ENCODE results near the gene HELQ.
"Not testable (repeated sequence)": the region's sequence is repeated elsewhere in the genome, so short reads cannot be mapped to it uniquely, and the experiment has no call there.

The HELQ gene, protein sequence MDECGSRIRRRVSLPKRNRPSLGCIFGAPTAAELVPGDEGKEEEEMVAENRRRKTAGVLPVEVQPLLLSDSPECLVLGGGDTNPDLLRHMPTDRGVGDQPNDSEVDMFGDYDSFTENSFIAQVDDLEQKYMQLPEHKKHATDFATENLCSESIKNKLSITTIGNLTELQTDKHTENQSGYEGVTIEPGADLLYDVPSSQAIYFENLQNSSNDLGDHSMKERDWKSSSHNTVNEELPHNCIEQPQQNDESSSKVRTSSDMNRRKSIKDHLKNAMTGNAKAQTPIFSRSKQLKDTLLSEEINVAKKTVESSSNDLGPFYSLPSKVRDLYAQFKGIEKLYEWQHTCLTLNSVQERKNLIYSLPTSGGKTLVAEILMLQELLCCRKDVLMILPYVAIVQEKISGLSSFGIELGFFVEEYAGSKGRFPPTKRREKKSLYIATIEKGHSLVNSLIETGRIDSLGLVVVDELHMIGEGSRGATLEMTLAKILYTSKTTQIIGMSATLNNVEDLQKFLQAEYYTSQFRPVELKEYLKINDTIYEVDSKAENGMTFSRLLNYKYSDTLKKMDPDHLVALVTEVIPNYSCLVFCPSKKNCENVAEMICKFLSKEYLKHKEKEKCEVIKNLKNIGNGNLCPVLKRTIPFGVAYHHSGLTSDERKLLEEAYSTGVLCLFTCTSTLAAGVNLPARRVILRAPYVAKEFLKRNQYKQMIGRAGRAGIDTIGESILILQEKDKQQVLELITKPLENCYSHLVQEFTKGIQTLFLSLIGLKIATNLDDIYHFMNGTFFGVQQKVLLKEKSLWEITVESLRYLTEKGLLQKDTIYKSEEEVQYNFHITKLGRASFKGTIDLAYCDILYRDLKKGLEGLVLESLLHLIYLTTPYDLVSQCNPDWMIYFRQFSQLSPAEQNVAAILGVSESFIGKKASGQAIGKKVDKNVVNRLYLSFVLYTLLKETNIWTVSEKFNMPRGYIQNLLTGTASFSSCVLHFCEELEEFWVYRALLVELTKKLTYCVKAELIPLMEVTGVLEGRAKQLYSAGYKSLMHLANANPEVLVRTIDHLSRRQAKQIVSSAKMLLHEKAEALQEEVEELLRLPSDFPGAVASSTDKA

DNA sequence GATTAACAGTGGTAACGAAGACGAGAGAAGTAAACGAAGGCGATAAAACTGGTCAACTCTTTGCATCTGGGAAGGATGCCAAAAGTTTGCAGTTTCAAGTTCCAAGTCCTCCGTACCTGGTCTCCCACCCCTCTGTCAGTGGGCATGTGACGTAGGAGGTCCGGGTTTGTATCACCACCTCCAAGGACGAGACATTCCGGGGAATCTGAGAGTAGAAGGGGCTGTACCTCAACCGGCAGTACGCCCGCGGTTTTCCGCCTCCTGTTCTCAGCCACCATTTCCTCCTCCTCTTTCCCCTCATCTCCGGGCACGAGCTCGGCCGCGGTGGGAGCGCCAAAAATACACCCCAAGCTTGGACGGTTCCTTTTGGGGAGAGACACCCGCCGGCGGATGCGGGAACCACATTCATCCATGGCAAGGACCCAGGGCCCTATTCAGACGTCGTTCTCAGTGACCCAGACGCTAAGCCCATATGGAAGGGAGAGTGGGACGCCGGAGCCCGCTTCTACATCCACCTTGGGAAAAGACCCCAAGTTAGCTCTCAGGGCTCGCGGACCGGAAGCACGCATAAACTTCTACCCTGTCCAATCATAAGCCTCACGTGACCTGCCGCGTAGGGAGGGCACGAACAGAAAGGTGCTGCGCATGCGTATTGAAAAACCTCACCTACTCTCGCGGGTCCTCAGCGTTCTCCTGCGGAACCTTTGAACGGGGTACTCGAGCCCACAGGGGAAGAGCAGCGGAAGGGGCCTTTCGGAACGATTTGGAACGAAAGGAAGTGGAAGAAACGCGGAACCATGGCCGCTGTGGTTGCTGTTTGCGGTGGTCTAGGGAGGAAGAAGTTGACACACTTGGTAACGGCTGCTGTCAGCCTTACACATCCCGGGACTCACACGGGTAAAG lies at the start of gene HELQ, which contains the start of gene MRPS18C:
HELQ (minus strand) TSS at position 543 of the 903 bp plus-strand sequence; CDS start at position 413, 130 bp downstream.
MRPS18C (plus strand) TSS at position 778 of the 903 bp plus-strand sequence; CDS start at position 798, 20 bp downstream.
- peak within 1 kb of the TSS; percentile 79 for H3K27ac ChIP-seq (ENCODE audit: low read depth, low read length)
- H3K9ac ChIP-seq (ENCODE audit: low read length) = peak within 1 kb of the TSS; percentile 97
- no peaks in the 10 kb centered on the region for H3K9me3 ChIP-seq (ENCODE audit: low read length)
- H3K4me3 ChIP-seq (ENCODE audit: low read depth in 1 of 2, low read length in 2 of 2) = peak within 1 kb of the TSS; percentile 38 to 98
- peaks cover 10% of the 10 kb centered on the region for H3K4me1 ChIP-seq (ENCODE audit: insufficient read depth, low read length)
- no peaks in the 10 kb centered on the region for H3K27me3 ChIP-seq (ENCODE audit: control insufficient read depth in 1 of 2, insufficient read depth in 2 of 2, low read length in 2 of 2)
- H3K36me3 ChIP-seq (ENCODE audit: insufficient read depth, low read length) = peaks cover 35% of the 10 kb centered on the region

DNA sequence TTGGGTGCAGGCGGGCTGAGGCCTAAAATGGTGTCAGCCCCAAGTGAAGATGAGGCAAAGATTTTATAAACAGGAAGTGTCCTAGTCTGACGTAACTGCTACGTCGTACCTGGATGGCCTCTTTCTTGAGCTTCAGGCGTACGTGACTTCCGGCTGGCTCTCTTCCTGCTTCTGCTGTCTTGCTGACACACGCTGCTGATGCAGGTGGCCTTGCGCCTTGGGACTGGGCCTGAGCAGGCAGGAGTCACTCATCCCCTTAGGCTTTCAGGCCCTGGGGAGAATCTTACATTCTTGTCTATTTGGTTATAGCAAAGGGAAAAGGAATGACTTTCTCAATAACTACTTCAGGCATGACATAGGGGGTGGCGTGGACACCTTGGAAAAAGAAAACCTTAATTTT lies 49.4 kb upstream of the HELQ start:
- H3K9me3 ChIP-seq (ENCODE audit: low read length) = no peaks in the 10 kb centered on the region
- no peak overlapping the region for H3K4me3 ChIP-seq (ENCODE audit: low read depth in 1 of 2, low read length in 2 of 2)
- no peaks in the 10 kb centered on the region for H3K4me1 ChIP-seq (ENCODE audit: insufficient read depth, low read length)
- H3K27me3 ChIP-seq (ENCODE audit: control insufficient read depth in 1 of 2, insufficient read depth in 2 of 2, low read length in 2 of 2) = no peaks in the 10 kb centered on the region
- H3K36me3 ChIP-seq (ENCODE audit: insufficient read depth, low read length) = no peaks in the 10 kb centered on the region
- H3K9ac ChIP-seq (ENCODE audit: low read length) = no peak overlapping the region
- no peak overlapping the region for H3K27ac ChIP-seq (ENCODE audit: low read depth, low read length)

DNA sequence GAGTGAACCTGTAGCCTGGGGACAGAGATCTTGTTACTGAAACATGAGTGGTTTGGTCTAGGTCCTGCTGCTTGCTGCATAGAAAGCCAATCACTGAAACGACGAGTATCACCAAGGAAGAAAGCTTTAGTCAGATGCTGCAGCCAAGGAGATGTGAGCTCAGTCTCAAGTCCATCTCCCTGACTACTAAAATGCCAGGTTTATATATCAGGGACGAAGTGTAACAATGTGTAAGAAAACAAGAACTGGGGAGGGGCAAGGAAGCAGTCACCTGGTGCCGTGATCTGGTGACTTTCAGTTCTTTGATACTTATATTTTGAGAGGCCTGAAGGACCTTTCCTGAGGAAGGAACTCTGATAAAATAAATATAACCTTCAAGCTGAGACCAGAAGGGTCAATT lies 48.9 kb upstream of the HELQ start:
- Histone ChIP-seq H3K9me3 (ENCODE audit: low read length) (no peaks in the 10 kb centered on the region), H3K36me3 (ENCODE audit: insufficient read depth, low read length) (no peaks in the 10 kb centered on the region), H3K27ac (ENCODE audit: low read depth, low read length) (no peak overlapping the region), H3K27me3 (ENCODE audit: control insufficient read depth in 1 of 2, insufficient read depth in 2 of 2, low read length in 2 of 2) (no peaks in the 10 kb centered on the region), H3K4me1 (ENCODE audit: insufficient read depth, low read length) (no peaks in the 10 kb centered on the region), H3K4me3 (ENCODE audit: low read depth in 1 of 2, low read length in 2 of 2) (no peak overlapping the region), H3K9ac (ENCODE audit: low read length) (no peak overlapping the region)

DNA sequence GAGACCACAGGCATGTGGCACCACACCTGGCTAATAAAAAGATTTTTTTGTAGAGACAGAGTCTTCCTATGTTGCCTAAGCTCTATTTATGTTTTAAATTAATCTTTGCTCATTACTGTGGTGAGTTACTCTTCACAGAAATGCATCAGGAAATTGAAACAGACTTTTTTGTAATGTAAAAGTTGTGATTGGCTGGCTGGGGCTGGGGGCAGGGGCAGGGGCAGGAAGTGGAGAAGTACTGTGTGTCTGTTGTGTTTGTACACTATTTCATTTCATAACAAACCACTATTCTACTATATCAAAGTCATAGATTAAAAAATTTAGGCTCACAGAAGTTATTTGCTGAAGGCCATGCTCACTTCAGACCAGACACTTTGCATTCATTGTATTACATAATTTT lies 48.4 kb upstream of the HELQ start:
- no peaks in the 10 kb centered on the region for H3K9me3 ChIP-seq (ENCODE audit: low read length)
- H3K9ac ChIP-seq (ENCODE audit: low read length) = no peak overlapping the region
- H3K27me3 ChIP-seq (ENCODE audit: control insufficient read depth in 1 of 2, insufficient read depth in 2 of 2, low read length in 2 of 2) = no peaks in the 10 kb centered on the region
- H3K36me3 ChIP-seq (ENCODE audit: insufficient read depth, low read length) = no peaks in the 10 kb centered on the region
- no peak overlapping the region for H3K4me3 ChIP-seq (ENCODE audit: low read depth in 1 of 2, low read length in 2 of 2)
- H3K4me1 ChIP-seq (ENCODE audit: insufficient read depth, low read length) = no peaks in the 10 kb centered on the region
- no peak overlapping the region for H3K27ac ChIP-seq (ENCODE audit: low read depth, low read length)

DNA sequence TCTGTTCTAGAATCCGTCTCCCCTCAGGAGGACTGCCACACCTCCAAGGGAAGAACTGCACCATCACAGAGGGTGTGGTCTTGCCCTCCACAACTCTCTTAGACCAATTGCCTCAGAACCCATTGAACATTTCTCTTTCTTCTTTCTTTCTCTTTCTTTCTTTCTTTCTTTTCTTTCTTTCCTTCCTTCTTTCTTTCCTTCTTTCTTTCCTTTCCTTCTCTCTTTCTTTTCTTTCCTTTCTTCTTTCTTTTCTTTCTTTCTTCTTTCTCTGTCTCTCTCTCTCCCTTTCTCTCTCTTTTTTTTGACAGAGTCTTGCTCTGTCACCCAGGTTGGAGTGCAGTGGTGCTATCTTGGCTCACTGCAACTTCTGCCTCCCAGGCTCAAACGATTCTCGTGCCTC lies 46.0 kb upstream of the HELQ start:
- H3K4me3 ChIP-seq (ENCODE audit: low read depth in 1 of 2, low read length in 2 of 2); H3K27me3 ChIP-seq (ENCODE audit: control insufficient read depth in 1 of 2, insufficient read depth in 2 of 2, low read length in 2 of 2); H3K9ac ChIP-seq (ENCODE audit: low read length); H3K4me1 ChIP-seq (ENCODE audit: insufficient read depth, low read length); H3K36me3 ChIP-seq (ENCODE audit: insufficient read depth, low read length); H3K9me3 ChIP-seq (ENCODE audit: low read length); H3K27ac ChIP-seq (ENCODE audit: low read depth, low read length): not testable (repeated sequence)

DNA sequence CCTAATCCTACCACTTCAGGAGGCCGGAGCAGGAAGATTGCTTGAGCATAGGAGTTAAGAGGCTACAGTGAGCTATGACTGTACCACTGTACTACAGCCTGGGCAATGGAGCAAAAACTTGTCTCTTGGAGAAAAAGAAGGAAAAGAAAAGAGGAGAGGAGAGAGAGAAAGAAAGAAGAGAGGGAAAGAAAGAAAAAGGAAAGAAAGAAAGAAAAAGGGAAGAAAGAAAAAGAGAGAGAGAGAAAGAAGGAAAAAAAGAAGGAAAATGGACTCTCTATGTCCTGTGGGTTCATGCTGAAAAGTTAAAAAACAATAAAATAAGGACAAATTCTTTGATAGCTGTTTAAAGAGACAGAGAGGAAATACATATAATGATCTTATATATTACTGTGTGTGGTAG lies 42.6 kb upstream of the HELQ start:
- Histone ChIP-seq H3K4me3 (ENCODE audit: low read depth in 1 of 2, low read length in 2 of 2) (no peak overlapping the region), H3K27me3 (ENCODE audit: control insufficient read depth in 1 of 2, insufficient read depth in 2 of 2, low read length in 2 of 2) (no peaks in the 10 kb centered on the region), H3K27ac (ENCODE audit: low read depth, low read length) (no peak overlapping the region), H3K4me1 (ENCODE audit: insufficient read depth, low read length) (no peaks in the 10 kb centered on the region), H3K9me3 (ENCODE audit: low read length) (no peaks in the 10 kb centered on the region), H3K9ac (ENCODE audit: low read length) (no peak overlapping the region), H3K36me3 (ENCODE audit: insufficient read depth, low read length) (no peaks in the 10 kb centered on the region)

DNA sequence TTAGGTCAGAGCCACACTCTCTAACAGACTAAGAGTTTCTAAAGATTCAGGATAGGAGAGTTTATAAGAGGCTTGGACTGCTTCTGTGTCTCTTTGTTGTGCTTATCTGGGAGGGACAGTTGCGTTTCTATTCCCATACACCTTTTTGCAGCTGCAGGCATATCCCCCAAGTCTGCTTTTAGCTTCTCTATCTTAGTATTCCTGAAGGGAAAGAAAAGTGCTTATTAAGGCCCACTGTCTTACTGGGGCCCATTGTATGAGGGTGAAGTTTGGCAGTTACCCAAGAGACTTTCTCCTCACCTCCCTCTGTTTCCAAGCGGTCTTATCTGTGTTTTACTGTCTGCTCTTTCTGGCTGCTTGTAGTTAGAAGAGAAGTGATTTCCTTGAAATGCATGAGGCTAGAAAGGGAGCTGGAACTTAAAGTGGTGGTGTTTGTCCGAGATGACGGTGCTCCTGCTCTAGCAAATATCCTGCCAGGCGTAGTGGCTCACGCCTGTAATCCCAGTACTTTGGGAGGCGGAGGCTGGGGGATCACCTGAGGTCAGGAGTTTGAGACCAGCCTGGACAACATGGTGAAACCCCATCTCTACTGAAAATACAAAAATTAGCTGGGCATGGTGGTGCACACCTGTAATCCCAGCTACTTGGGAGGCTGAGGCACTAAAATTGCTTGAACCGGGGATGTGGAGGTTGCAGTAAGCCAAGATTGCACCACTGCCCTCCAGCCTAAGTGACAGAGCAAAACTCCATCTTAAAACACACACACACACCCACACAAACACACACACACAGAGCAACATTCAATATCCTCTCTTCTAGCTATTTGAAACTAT lies 40.7 kb upstream of the HELQ start:
- H3K4me3 ChIP-seq (ENCODE audit: low read depth in 1 of 2, low read length in 2 of 2); H3K9ac ChIP-seq (ENCODE audit: low read length); H3K9me3 ChIP-seq (ENCODE audit: low read length); H3K27ac ChIP-seq (ENCODE audit: low read depth, low read length); H3K4me1 ChIP-seq (ENCODE audit: insufficient read depth, low read length); H3K36me3 ChIP-seq (ENCODE audit: insufficient read depth, low read length); H3K27me3 ChIP-seq (ENCODE audit: control insufficient read depth in 1 of 2, insufficient read depth in 2 of 2, low read length in 2 of 2): not testable (repeated sequence)

DNA sequence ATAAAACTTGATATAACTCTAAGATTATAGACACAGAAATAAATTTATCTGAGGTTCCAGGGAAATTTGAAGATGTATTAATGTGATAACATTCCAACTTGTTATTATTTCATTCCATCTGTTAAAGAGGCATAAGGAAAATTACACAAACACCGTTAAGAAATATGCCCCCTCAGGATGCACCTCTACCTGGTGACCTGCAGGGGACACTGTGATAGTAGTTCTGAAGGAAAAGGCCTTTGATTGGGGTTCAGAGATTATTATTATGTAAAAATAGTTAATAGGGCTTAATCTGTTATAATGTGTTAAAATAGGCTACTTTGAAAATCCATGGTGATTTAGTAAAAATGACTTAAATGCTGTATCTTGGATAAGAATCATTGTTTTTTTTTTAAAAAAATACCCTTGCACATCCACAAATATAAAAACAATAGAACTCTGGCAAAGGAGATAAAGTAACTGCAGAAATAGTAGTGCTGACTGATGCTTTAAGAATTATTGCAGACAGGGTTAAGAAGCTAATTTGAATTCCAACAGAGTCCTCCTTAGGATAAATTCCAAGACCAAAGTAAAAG lies 35.3 kb upstream of the HELQ start:
- no peak overlapping the region for H3K9ac ChIP-seq (ENCODE audit: low read length)
- no peaks in the 10 kb centered on the region for H3K27me3 ChIP-seq (ENCODE audit: control insufficient read depth in 1 of 2, insufficient read depth in 2 of 2, low read length in 2 of 2)
- no peaks in the 10 kb centered on the region for H3K4me1 ChIP-seq (ENCODE audit: insufficient read depth, low read length)
- H3K4me3 ChIP-seq (ENCODE audit: low read depth in 1 of 2, low read length in 2 of 2) = no peak overlapping the region
- no peaks in the 10 kb centered on the region for H3K36me3 ChIP-seq (ENCODE audit: insufficient read depth, low read length)
- no peaks in the 10 kb centered on the region for H3K9me3 ChIP-seq (ENCODE audit: low read length)
- H3K27ac ChIP-seq (ENCODE audit: low read depth, low read length) = no peak overlapping the region

DNA sequence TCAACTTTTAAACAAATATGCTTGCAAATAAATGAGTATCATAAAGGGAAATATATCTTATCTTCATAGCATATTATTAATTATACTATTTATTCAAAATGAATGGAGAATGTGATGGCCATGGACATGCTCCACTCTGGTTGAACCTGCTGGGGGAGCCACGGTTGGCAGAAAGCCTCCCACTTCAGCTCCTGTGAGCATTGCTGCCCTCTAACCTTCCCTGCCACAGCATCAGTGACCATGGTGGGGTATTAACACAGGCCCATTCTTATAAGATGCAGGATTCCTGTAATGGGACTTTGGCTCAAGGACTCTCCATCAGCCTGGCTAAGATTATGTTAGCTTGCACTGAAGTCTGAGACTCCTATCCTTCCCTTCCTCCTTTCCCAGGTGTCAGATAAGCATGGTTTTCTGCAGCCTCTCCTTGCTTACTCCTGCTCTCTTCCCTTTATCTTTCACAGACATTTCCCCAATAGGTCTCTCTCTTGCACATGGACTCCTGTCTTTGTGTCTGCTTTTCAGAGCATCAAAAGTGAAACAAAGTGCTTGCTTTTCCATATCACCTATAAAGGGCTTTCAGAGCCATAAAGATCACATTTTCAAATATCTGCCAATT lies 34.2 kb upstream of the HELQ start:
- Histone ChIP-seq H3K9ac (ENCODE audit: low read length) (no peak overlapping the region), H3K27me3 (ENCODE audit: control insufficient read depth in 1 of 2, insufficient read depth in 2 of 2, low read length in 2 of 2) (no peaks in the 10 kb centered on the region), H3K27ac (ENCODE audit: low read depth, low read length) (no peak overlapping the region), H3K9me3 (ENCODE audit: low read length) (no peaks in the 10 kb centered on the region), H3K36me3 (ENCODE audit: insufficient read depth, low read length) (no peaks in the 10 kb centered on the region), H3K4me3 (ENCODE audit: low read depth in 1 of 2, low read length in 2 of 2) (no peak overlapping the region), H3K4me1 (ENCODE audit: insufficient read depth, low read length) (peaks cover 5% of the 10 kb centered on the region)

Measured in muscle layer of colon (tissue), 2 donors.